Kidney (tissue), 14 donors: Measurements from ENCODE around the gene INPP5A. TPM values are rescaled to one million over a fixed set of nuclear protein-coding genes. Genes with fewer than 3 reads are reported as not detected.
A peak's percentile ranks its signal among the peaks of the same experiment; 100 is the strongest.

Source experiments
- DNase-seq, 5 donors: peaks; one replicate each; pipeline ENCODE4 v3.0.0-alpha.2; 2013 to 2020
- FAIRE-seq: peaks from 2 replicates; lab custom pipeline; 2012; peaks lifted over from hg19 to GRCh38; lab: Jason Lieb, UNC
- H3K27ac ChIP-seq, 2 donors: one replicate each; pipeline ENCODE4 v1.7.0; 2013; ENCODE audit warnings: low read depth in 2 of 2, low read length in 2 of 2, inconsistent platforms in 1 of 2
- H3K27me3 ChIP-seq: one replicate; pipeline ENCODE4 v1.7.1; 2013; ENCODE audit warnings: low read length, inconsistent platforms; ENCODE audit not compliant: control insufficient read depth, insufficient read depth
- H3K36me3 ChIP-seq, 3 donors: one replicate each; pipeline versions ENCODE4 v1.7.0 to v1.7.1; 2013; ENCODE audit warnings: low read length in 3 of 3, control low read depth in 1 of 3, inconsistent platforms in 1 of 3; ENCODE audit not compliant: insufficient read depth in 3 of 3, control insufficient read depth in 2 of 3
- H3K4me1 ChIP-seq, 3 donors: one replicate each; pipeline versions ENCODE4 v1.7.0 to v1.7.1; 2013; ENCODE audit warnings: low read length in 3 of 3, inconsistent platforms in 1 of 3, low read depth in 1 of 3; ENCODE audit not compliant: control insufficient read depth in 2 of 3, insufficient read depth in 2 of 3
- H3K4me3 ChIP-seq, 3 donors: one replicate each; pipeline versions ENCODE4 v1.7.0 to v1.8.1; 2013; ENCODE audit warnings: low read length in 3 of 3, control low read depth in 1 of 3, inconsistent platforms in 1 of 3
- H3K9ac ChIP-seq, 3 donors: one replicate each; pipeline versions ENCODE4 v1.7.0 to v1.7.1; 2013; ENCODE audit warnings: low read length in 3 of 3, control low read depth in 1 of 3, inconsistent platforms in 1 of 3
- H3K9me3 ChIP-seq, 3 donors: one replicate each; pipeline versions ENCODE4 v1.7.0 to v1.7.1; 2013; ENCODE audit warnings: low read length in 3 of 3, control low read depth in 1 of 3, inconsistent platforms in 1 of 3; ENCODE audit not compliant: control insufficient read depth in 2 of 3, insufficient read depth in 1 of 3
- CTCF ChIP-seq: IDR thresholded peaks from 3 replicates; pipeline ENCODE4 v1.5.1; 2012; ENCODE audit warnings: mild to moderate bottlenecking, moderate library complexity, borderline replicate concordance; ENCODE audit not compliant: insufficient read depth; ENCODE audit errors: extremely low read depth
- intact Hi-C: fragments of 100-400 bp; cut with DNase I; formaldehyde crosslinking; loops from one replicate; pipeline ENCODE4 v1.11.1; 2022
- polyA plus RNA-seq: library from polyadenylated mRNA; stranded (reverse); fragments of 350-450 nt; fragmentation: Illumina TruSeq; extraction: RNeasy Lipid Tissue Mini Kit (QIAGEN cat#74804); gene quantifications from one replicate; pipeline ENCODE4 v1.2.3, GENCODE V29; 2014; ENCODE audit warnings: low read depth, low replicate concordance; ENCODE audit not compliant: insufficient read depth
- total RNA-seq: library from RNA; stranded (reverse); fragmentation: NEBNext Ultra II Directional; extraction: Animal tissue kit (Norgen Biotek cat#: 25700); gene quantifications from one replicate; pipeline ENCODE4 v1.2.1, GENCODE V29; 2021
- donor health status: control.
- donor health status: control.
- donor health status: control.
- donor health status: control.
- donor health status: control.
- donor health status: DM: yes; HTN: yes; CAD: no.
- donor health status: Normal renal cell carcinoma (clear cell type).

Gene INPP5A
- total and polyA plus RNA-seq, 2 donors from 2014 or later: 20.8 to 40.3 TPM

DNA sequence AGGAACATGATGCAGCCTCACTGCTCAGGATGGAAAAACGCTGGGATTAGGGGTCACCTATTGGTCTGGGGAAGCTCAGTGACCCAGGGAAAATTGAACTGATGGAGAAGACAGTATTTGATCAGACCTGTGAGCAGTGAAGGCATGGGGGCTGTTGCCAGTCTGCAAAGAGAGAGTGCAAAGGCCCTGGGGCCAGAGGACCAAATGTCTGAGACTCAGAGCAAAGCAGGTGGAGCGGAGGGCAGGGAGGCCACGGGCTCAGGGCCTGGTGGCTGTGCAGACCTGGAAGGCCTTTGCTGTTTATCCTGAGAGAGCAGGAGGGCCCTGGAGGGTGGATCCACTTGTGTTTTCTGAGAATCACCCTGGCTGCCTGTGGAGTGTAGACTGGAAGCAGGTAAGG lies 67.1 kb downstream of the INPP5A start:
- peaks cover 0 to 4% (median 0%) of the 10 kb centered on the region in 3 donors for H3K9me3 ChIP-seq
- H3K9ac ChIP-seq: no peak overlapping the region
- H3K27ac ChIP-seq: no peak overlapping the region
- DNase-seq (no peak), FAIRE-seq (no peak)
- H3K36me3 ChIP-seq: no peaks in the 10 kb centered on the region
- no peak for TF ChIP-seq CTCF
- no peak overlapping the region for H3K4me3 ChIP-seq
- peaks cover 0 to 17% (median 0%) of the 10 kb centered on the region in 3 donors for H3K4me1 ChIP-seq
- H3K27me3 ChIP-seq: no peaks in the 10 kb centered on the region
- intact Hi-C loops: no loop called here

- peaks cover 0 to 4% (median 0%) of the 10 kb centered on the region in 3 donors for H3K9me3 ChIP-seq
- no peaks in the 10 kb centered on the region for H3K36me3 ChIP-seq
- intact Hi-C loops: no loop called here
- H3K27me3 ChIP-seq: no peaks in the 10 kb centered on the region
- no peak overlapping the region for H3K4me3 ChIP-seq
- no peak overlapping the region for H3K27ac ChIP-seq
- DNase-seq (peak in 2 of 5 donors; percentile 40 to 68), FAIRE-seq (no peak)
- H3K9ac ChIP-seq: no peak overlapping the region
- TF ChIP-seq CTCF: no peak
- H3K4me1 ChIP-seq: peaks cover 0 to 17% (median 0%) of the 10 kb centered on the region in 3 donors
Measured at GRCh38 chr10:132605390-132605789, 67.8 kb downstream of the INPP5A start.

DNA sequence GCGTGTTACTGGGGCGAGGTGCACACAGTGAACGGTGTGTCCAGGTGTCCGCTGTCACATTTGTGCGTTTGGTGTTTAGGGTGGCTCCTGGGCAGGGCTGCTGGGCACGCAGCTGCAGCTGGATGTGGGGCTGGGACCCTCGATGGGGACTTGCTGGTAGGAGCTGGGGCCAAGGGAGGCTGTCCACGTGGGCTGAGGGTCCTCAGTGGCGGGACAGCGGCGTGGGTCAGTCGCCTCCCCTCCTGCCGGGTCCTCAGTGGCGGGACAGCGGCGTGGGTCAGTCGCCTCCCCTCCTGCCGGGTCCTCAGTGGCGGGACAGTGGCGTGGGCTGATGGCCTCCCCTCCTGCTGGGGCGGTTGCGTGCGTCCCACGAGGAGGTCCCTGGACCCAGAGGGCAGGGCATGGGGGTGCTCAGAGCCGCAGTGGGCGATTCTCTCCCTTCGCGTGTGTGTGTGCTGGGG lies 68.5 kb downstream of the INPP5A start:
- Histone ChIP-seq H3K4me3 (no peak overlapping the region), H3K4me1 (peaks cover 0 to 17% (median 0%) of the 10 kb centered on the region in 3 donors), H3K27me3 (no peaks in the 10 kb centered on the region), H3K9ac (no peak overlapping the region), H3K27ac (no peak overlapping the region), H3K9me3 (peaks cover 0 to 4% (median 0%) of the 10 kb centered on the region in 3 donors), H3K36me3 (no peaks in the 10 kb centered on the region)
- no peak for FAIRE-seq
- peak in 2 of 5 donors; percentile 41 to 59 for DNase-seq
- no peak for TF ChIP-seq CTCF
- intact Hi-C loops: no loop called here
